Thymus (tissue), 11 donors: ENCODE results near the gene PAQR8. TPM values are rescaled to one million over a fixed set of nuclear protein-coding genes. Genes with fewer than 3 reads are reported as not detected.
A peak's percentile ranks its signal among the peaks of the same experiment; 100 is the strongest.

Experiments
- DNase-seq, 9 donors: peaks; one replicate each; pipeline ENCODE4 v3.0.0-alpha.2; 2013; ENCODE audit warnings: low spot score in 9 of 9, low read depth in 6 of 9, missing footprints in 1 of 9
- H3K27ac ChIP-seq, 2 donors: one replicate each; pipeline ENCODE4 v1.5.1; 2013; ENCODE audit warnings: control low read depth in 1 of 2, low read depth in 1 of 2, low read length in 1 of 2, mild to moderate bottlenecking in 1 of 2, moderate library complexity in 1 of 2
- H3K27me3 ChIP-seq, 2 donors: one replicate each; pipeline ENCODE4 v1.5.1; 2013; ENCODE audit warnings: low read length in 1 of 2; ENCODE audit not compliant: control insufficient read depth in 2 of 2, insufficient read depth in 1 of 2
- H3K36me3 ChIP-seq, 2 donors: one replicate each; pipeline ENCODE4 v1.5.1; 2013; ENCODE audit warnings: low read length in 1 of 2, mild to moderate bottlenecking in 1 of 2, moderate library complexity in 1 of 2; ENCODE audit not compliant: control insufficient read depth in 2 of 2, insufficient read depth in 2 of 2
- H3K4me1 ChIP-seq, 2 donors: one replicate each; pipeline ENCODE4 v1.5.1; 2013; ENCODE audit warnings: low read length in 2 of 2; ENCODE audit not compliant: control insufficient read depth in 2 of 2, insufficient read depth in 2 of 2
- H3K4me3 ChIP-seq, 2 donors: one replicate each; pipeline ENCODE4 v1.5.1; 2013; ENCODE audit warnings: low read length in 2 of 2, control low read depth in 1 of 2, mild to moderate bottlenecking in 1 of 2
- H3K9me3 ChIP-seq, 2 donors: one replicate each; pipeline ENCODE4 v1.5.1; 2013; ENCODE audit warnings: low read length in 1 of 2, mild to moderate bottlenecking in 1 of 2; ENCODE audit not compliant: control insufficient read depth in 2 of 2, insufficient read depth in 1 of 2
- WGBS: extraction: QIAGEN DNeasy Blood & Tissue Kit; methylation state at CpG from one replicate; pipeline ENCODE4 v1.1.7; 2013; 5-methylcytosine and 5-hydroxymethylcytosine counted together
- polyA plus RNA-seq: library from polyadenylated mRNA; stranded (reverse); fragments of 200-250 nt; gene quantifications from one replicate; pipeline ENCODE4 v1.2.3, GENCODE V29; 2013
- total RNA-seq: library from RNA; stranded (reverse); fragments of 120-200 nt; gene quantifications from one replicate; pipeline ENCODE4 v1.2.4, GENCODE V29; 2013
- donor health status: healthy.

PAQR8 gene
- total and polyA plus RNA-seq, 2 donors: 7.9 to 11.3 TPM

- no peak overlapping the region for H3K4me3 ChIP-seq
- over 99% methylated on average over 3 of the region's 3 CpGs for WGBS
- peaks cover 10 to 22% of the 10 kb centered on the region in 2 donors for H3K4me1 ChIP-seq
- H3K27ac ChIP-seq: no peak overlapping the region
- H3K36me3 ChIP-seq: no peaks in the 10 kb centered on the region
- DNase-seq: no peak
- no peaks in the 10 kb centered on the region for H3K9me3 ChIP-seq
- H3K27me3 ChIP-seq: no peaks in the 10 kb centered on the region
Observed at GRCh38 chr6:52360028-52360427, 1.9 kb upstream of the PAQR8 start.

GRCh38 chr6:52360601-52361413 lies 1.1 kb upstream of the PAQR8 start:
- Histone ChIP-seq H3K36me3 (no peaks in the 10 kb centered on the region), H3K27me3 (no peaks in the 10 kb centered on the region), H3K27ac (peak overlapping the region in 1 of 2 donors; percentile 86), H3K4me1 (peaks cover 10 to 22% of the 10 kb centered on the region in 2 donors), H3K9me3 (no peaks in the 10 kb centered on the region), H3K4me3 (no peak overlapping the region)
- WGBS: 95% methylated on average over 11 of the region's 11 CpGs
- no peak for DNase-seq

- Histone ChIP-seq H3K4me1 (peaks cover 10 to 22% of the 10 kb centered on the region in 2 donors), H3K27ac (peak overlapping the region; percentile 86 to 94), H3K4me3 (peak overlapping the region; percentile 53 to 91), H3K9me3 (no peaks in the 10 kb centered on the region), H3K36me3 (no peaks in the 10 kb centered on the region), H3K27me3 (no peaks in the 10 kb centered on the region)
- peak in 1 of 9 donors; percentile 19 for DNase-seq
- 36% methylated on average over 18 of the region's 18 CpGs for WGBS
Observed at GRCh38 chr6:52361414-52361944, 472 bp upstream of the PAQR8 start.

- Histone ChIP-seq H3K36me3 (peaks cover 3 to 4% of the 10 kb centered on the region in 2 donors), H3K9me3 (no peaks in the 10 kb centered on the region), H3K27me3 (no peaks in the 10 kb centered on the region), H3K4me3 (peak overlapping the region; percentile 91), H3K27ac (peak overlapping the region; percentile 63 to 94), H3K4me1 (peaks cover 10 to 22% of the 10 kb centered on the region in 2 donors)
- DNase-seq: peak in 6 of 9 donors; percentile 32 to 68 (median 41)
- 1% methylated on average over 57 of the region's 57 CpGs for WGBS
Observed at GRCh38 chr6:52362443-52363227, 684 bp downstream of the PAQR8 start.

- H3K4me1 ChIP-seq: peaks cover 10 to 22% of the 10 kb centered on the region in 2 donors
- WGBS: 76% methylated on average over 8 of the region's 8 CpGs
- no peaks in the 10 kb centered on the region for H3K27me3 ChIP-seq
- peak overlapping the region in 1 of 2 donors; percentile 2 for H3K27ac ChIP-seq
- no peaks in the 10 kb centered on the region for H3K9me3 ChIP-seq
- H3K36me3 ChIP-seq: peaks cover 8 to 10% of the 10 kb centered on the region in 2 donors
- no peak for DNase-seq
- peak overlapping the region; percentile 91 for H3K4me3 ChIP-seq
Observed at GRCh38 chr6:52363228-52363867, 1.4 kb downstream of the PAQR8 start.

GRCh38 chr6:52364480-52365166 lies 2.7 kb downstream of the PAQR8 start:
- no peak overlapping the region for H3K27ac ChIP-seq
- no peaks in the 10 kb centered on the region for H3K9me3 ChIP-seq
- H3K27me3 ChIP-seq: no peaks in the 10 kb centered on the region
- H3K4me3 ChIP-seq: no peak overlapping the region
- peaks cover 10 to 22% of the 10 kb centered on the region in 2 donors for H3K4me1 ChIP-seq
- 96% methylated on average over 5 of the region's 5 CpGs for WGBS
- DNase-seq: no peak
- H3K36me3 ChIP-seq: peaks cover 8 to 10% of the 10 kb centered on the region in 2 donors

GRCh38 chr6:52365317-52365716 lies 3.4 kb downstream of the PAQR8 start:
- H3K4me1 ChIP-seq: peaks cover 10 to 22% of the 10 kb centered on the region in 2 donors
- no peak overlapping the region for H3K27ac ChIP-seq
- H3K36me3 ChIP-seq: peaks cover 8 to 10% of the 10 kb centered on the region in 2 donors
- H3K4me3 ChIP-seq: no peak overlapping the region
- H3K9me3 ChIP-seq: no peaks in the 10 kb centered on the region
- H3K27me3 ChIP-seq: no peaks in the 10 kb centered on the region
- WGBS: 98% methylated on average over 4 of the region's 4 CpGs
- DNase-seq: no peak

- Histone ChIP-seq H3K4me1 (peaks cover 10 to 22% of the 10 kb centered on the region in 2 donors), H3K27ac (no peak overlapping the region)
- WGBS: 94% methylated on average over 3 of the region's 3 CpGs
Observed at GRCh38 chr6:52365866-52366540, 4.1 kb downstream of the PAQR8 start.

More at GRCh38 chr6:52365866-52366540, 4.1 kb downstream of the PAQR8 start:
- DNase-seq: no peak
- Histone ChIP-seq H3K36me3 (peaks cover 8 to 10% of the 10 kb centered on the region in 2 donors), H3K4me3 (no peak overlapping the region), H3K27me3 (no peaks in the 10 kb centered on the region), H3K9me3 (no peaks in the 10 kb centered on the region)
